HepG2 (cell line): ENCODE data around the gene NF2. TPM values are rescaled to one million over a fixed set of nuclear protein-coding genes. Genes with fewer than 3 reads are reported as not detected.

Experiments used
- BRF2 ChIP-seq: sonication (generic); formaldehyde crosslinking; IDR thresholded peaks from 2 replicates; pipeline ENCODE4 v1.8.1; 2022; ENCODE audit warnings: mild to moderate bottlenecking, missing genetic modification reagents
- ELF3 ChIP-seq: IDR thresholded peaks from 2 replicates; pipeline ENCODE4 v1.6.1; 2016; ENCODE audit warnings: missing genetic modification reagents, missing compliant biosample characterization
- HMG20B ChIP-seq: conservative IDR thresholded peaks from 2 replicates; pipeline ENCODE4 v1.6.1; 2016; ENCODE audit warnings: missing genetic modification reagents, missing compliant biosample characterization
- NR2F6 ChIP-seq, 2 experiments: IDR thresholded peaks; 2 replicates each; pipeline ENCODE4 v1.6.1; 2016; ENCODE audit warnings: antibody characterized with exemption in 1 of 2, mild to moderate bottlenecking in 1 of 2
- PBX2 ChIP-seq: IDR thresholded peaks from 2 replicates; pipeline ENCODE4 v1.6.1; 2016; ENCODE audit warnings: control low read depth
- POGZ ChIP-seq: sonication (generic); formaldehyde crosslinking; IDR thresholded peaks from 2 replicates; pipeline ENCODE4 v1.4.0; 2020; ENCODE audit warnings: mild to moderate bottlenecking, missing genetic modification reagents
- PRDM4 ChIP-seq: sonication (generic); formaldehyde crosslinking; IDR thresholded peaks from 2 replicates; pipeline ENCODE4 v1.9.0; 2021; ENCODE audit warnings: missing genetic modification reagents, borderline replicate concordance
- SUZ12 ChIP-seq: fragments of 150-350 bp; IDR thresholded peaks from 2 replicates; pipeline ENCODE4 v1.6.1; 2014; ENCODE audit warnings: low read depth, low read length
- ZNF326 ChIP-seq: sonication (generic); formaldehyde crosslinking; IDR thresholded peaks from 2 replicates; pipeline ENCODE4 v1.4.0; 2020; ENCODE audit warnings: missing genetic modification reagents, borderline replicate concordance
- ZNF383 ChIP-seq: sonication (generic); formaldehyde crosslinking; IDR thresholded peaks from 2 replicates; pipeline ENCODE4 v1.4.0; 2020; ENCODE audit warnings: missing genetic modification reagents, mild to moderate bottlenecking, borderline replicate concordance
- ZNF570 ChIP-seq: sonication (generic); formaldehyde crosslinking; IDR thresholded peaks from 2 replicates; pipeline ENCODE4 v1.4.0; 2020; ENCODE audit warnings: mild to moderate bottlenecking, missing genetic modification reagents, borderline replicate concordance
- ZNF619 ChIP-seq: sonication (generic); formaldehyde crosslinking; IDR thresholded peaks from 2 replicates; pipeline ENCODE4 v1.4.0; 2020; ENCODE audit warnings: mild to moderate bottlenecking, missing genetic modification reagents
- ZNF629 ChIP-seq: sonication (generic); formaldehyde crosslinking; conservative IDR thresholded peaks from 2 replicates; pipeline ENCODE4 v1.5.0; 2020; ENCODE audit warnings: missing genetic modification reagents
- ZNF644 ChIP-seq: IDR thresholded peaks from 2 replicates; pipeline ENCODE4 v1.6.1; 2016; ENCODE audit warnings: low read depth
- ZNF660 ChIP-seq: sonication (generic); formaldehyde crosslinking; IDR thresholded peaks from 2 replicates; pipeline ENCODE4 v1.5.1; 2020; ENCODE audit warnings: mild to moderate bottlenecking, low read depth, missing genetic modification reagents, borderline replicate concordance
- ZNF7 ChIP-seq: IDR thresholded peaks from 2 replicates; pipeline ENCODE4 v1.6.1; 2016; ENCODE audit warnings: missing biosample characterization, missing genetic modification reagents
- ZNF713 ChIP-seq: sonication (generic); formaldehyde crosslinking; IDR thresholded peaks from 2 replicates; pipeline ENCODE4 v1.4.0; 2020; ENCODE audit warnings: mild to moderate bottlenecking, missing genetic modification reagents
- polyA plus RNA-seq, 8 experiments: library from polyadenylated mRNA; depleted of rRNA in 3 of 8; stranded (reverse) in 7 of 8; unstranded in 1 of 8; fragments of >200 nt; fragmentation: Illumina TruSeq in 4 of 8; extraction: Trizol in 4 of 8; gene quantifications; 2 replicates each; pipeline versions ENCODE4 v1.2.1 to v1.2.3, GENCODE V29; 2011 to 2016; ENCODE audit warnings: low read depth in 4 of 8, missing spikeins in 1 of 8, mixed read lengths in 1 of 8; ENCODE audit not compliant: insufficient read depth in 1 of 8
- total RNA-seq, 5 experiments: library from RNA; depleted of rRNA; stranded (reverse); fragments of >200 nt; fragmentation: Illumina TruSeq; extraction: Trizol; gene quantifications; 2 replicates each; pipeline ENCODE4 v1.2.3, GENCODE V29; 2016; ENCODE audit warnings: low read depth in 1 of 5
- TF ChIP-seq, protein P1 (sequence below): sonication (generic); formaldehyde crosslinking; IDR thresholded peaks from 2 replicates; pipeline ENCODE4 v1.4.0; 2020; ENCODE audit warnings: low read depth, mild to moderate bottlenecking, missing genetic modification reagents
- TF ChIP-seq, protein P2 (sequence below): sonication (generic); formaldehyde crosslinking; IDR thresholded peaks from 2 replicates; pipeline ENCODE4 v1.8.1; 2023; ENCODE audit warnings: mild to moderate bottlenecking, moderate library complexity, missing genetic modification reagents
- TF ChIP-seq, protein P3 (sequence below): sonication (generic); formaldehyde crosslinking; IDR thresholded peaks from 2 replicates; pipeline ENCODE4 v1.4.0; 2020; ENCODE audit warnings: missing genetic modification reagents
- TF ChIP-seq, protein P4 (sequence below): sonication (generic); formaldehyde crosslinking; IDR thresholded peaks from 2 replicates; pipeline ENCODE4 v1.4.0; 2020; ENCODE audit warnings: missing genetic modification reagents; ENCODE audit errors: not compliant biosample characterization

The NF2 gene
- total and polyA plus RNA-seq, 2 of the 13 experiments (the other 11 are each of a cell fraction or from before 2014, with no cell fraction given): 9.3 to 33.3 TPM

DNA sequence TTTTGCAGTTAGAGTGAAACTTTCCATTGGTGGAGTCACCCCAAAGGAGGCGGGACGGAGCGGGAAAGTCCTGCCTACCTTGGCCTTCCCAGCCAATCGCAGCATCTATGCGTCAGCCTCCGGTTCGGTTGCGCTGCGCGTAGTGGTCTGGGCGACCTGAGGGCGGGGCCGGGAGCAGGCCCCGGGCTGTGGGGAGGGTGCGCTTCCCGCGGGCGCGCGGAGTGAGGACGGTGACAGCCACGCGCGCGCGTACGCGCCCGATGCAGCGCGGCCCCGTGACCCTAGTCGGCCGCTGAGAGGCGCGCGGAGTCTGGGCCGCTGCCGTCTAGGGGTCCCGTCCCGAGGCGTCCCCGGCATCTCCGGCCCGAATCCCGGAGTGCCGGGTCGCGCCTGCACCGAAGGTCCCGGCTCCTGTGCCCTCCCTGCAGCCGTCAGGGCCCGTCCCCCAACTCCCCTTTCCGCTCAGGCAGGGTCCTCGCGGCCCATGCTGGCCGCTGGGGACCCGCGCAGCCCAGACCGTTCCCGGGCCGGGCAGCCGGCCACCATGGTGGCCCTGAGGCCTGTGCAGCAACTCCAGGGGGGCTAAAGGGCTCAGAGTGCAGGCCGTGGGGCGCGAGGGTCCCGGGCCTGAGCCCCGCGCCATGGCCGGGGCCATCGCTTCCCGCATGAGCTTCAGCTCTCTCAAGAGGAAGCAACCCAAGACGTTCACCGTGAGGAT is at the start of gene NF2 (continued):
- TF ChIP-seq PRDM4 (no peak), ZNF644 (no peak), HMG20B (CRISPR knock-in tag) (no peak), NR2F6 (IDR thresholded peaks at IDR 0.05) (no peak), NR2F6 (CRISPR knock-in tag; IDR thresholded peaks at IDR 0.05) (no peak; the same call in none of the 2 replicates), ELF3 (CRISPR knock-in tag) (peak; percentile 13; the same call in 1 of the 2 replicates), ZNF713 (no peak), ZNF619 (CRISPR knock-in tag) (0 out of 2 replicates have a peak, but pooled peaks have one; percentile 37), PBX2 (CRISPR knock-in tag) (no peak), BRF2 (CRISPR knock-in tag) (no peak), ZNF7 (CRISPR knock-in tag) (no peak), ZNF326 (CRISPR knock-in tag) (no peak), ZNF570 (CRISPR knock-in tag) (0 out of 2 replicates have a peak, but pooled peaks have one; percentile 29), ZNF660 (CRISPR knock-in tag) (no peak), SUZ12 (no peak), ZNF383 (CRISPR knock-in tag) (no peak), POGZ (CRISPR knock-in tag) (peak; percentile 54), ZNF629 (CRISPR knock-in tag) (no peak)
- TF ChIP-seq, protein P1, sequence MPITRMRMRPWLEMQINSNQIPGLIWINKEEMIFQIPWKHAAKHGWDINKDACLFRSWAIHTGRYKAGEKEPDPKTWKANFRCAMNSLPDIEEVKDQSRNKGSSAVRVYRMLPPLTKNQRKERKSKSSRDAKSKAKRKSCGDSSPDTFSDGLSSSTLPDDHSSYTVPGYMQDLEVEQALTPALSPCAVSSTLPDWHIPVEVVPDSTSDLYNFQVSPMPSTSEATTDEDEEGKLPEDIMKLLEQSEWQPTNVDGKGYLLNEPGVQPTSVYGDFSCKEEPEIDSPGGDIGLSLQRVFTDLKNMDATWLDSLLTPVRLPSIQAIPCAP (CRISPR knock-in tag): no peak
- TF ChIP-seq, protein P2, sequence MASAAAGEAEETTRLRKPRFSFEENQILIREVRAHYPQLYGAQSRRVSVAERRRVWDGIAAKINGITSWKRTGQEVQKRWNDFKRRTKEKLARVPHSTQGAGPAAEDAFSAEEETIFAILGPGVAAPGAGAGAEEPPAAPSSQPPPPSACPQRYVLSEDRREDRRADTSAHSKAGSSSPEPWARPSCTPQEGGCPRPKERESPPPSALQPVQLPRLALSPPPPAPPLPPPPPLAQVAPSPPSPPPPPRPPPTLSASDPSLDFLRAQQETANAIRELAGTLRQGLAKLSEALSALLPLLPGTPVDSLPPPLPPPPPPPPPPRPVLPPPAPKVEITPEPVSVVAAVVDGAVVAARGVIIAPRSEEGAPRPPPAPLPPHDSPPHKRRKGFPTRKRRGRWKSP (CRISPR knock-in tag): peak; percentile 86; the same call in 1 of the 2 replicates
- TF ChIP-seq, protein P3, sequence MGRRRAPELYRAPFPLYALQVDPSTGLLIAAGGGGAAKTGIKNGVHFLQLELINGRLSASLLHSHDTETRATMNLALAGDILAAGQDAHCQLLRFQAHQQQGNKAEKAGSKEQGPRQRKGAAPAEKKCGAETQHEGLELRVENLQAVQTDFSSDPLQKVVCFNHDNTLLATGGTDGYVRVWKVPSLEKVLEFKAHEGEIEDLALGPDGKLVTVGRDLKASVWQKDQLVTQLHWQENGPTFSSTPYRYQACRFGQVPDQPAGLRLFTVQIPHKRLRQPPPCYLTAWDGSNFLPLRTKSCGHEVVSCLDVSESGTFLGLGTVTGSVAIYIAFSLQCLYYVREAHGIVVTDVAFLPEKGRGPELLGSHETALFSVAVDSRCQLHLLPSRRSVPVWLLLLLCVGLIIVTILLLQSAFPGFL: no peak
- TF ChIP-seq, protein P4, sequence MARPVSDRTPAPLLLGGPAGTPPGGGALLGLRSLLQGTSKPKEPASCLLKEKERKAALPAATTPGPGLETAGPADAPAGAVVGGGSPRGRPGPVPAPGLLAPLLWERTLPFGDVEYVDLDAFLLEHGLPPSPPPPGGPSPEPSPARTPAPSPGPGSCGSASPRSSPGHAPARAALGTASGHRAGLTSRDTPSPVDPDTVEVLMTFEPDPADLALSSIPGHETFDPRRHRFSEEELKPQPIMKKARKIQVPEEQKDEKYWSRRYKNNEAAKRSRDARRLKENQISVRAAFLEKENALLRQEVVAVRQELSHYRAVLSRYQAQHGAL (CRISPR knock-in tag): peak; percentile 23
